Spleen (tissue), 11 donors: ENCODE measurements around the gene SRSF9. TPM values are rescaled to one million over a fixed set of nuclear protein-coding genes. Genes with fewer than 3 reads are reported as not detected.
"Not testable (repeated sequence)": the region's sequence is repeated elsewhere in the genome, so short reads cannot be mapped to it uniquely, and the experiment has no call there.

Experiments
- DNase-seq: peaks from one replicate; pipeline ENCODE4 v3.0.0-alpha.2; 2020
- H3K27ac ChIP-seq, 8 donors: fragments of 200-600 bp; sonication (generic) in 7 of 8; 1 replicate in 4 of 8; 2 replicates in 4 of 8; pipeline versions ENCODE4 v1.5.0 to v1.8.0; 2016 to 2021; ENCODE audit warnings: inconsistent platforms in 4 of 8, mild to moderate bottlenecking in 4 of 8, moderate library complexity in 1 of 8
- H3K27me3 ChIP-seq, 7 donors: fragments of 200-600 bp; sonication (generic) in 6 of 7; replicated peaks in 1 of 7; 1 replicate in 4 of 7; 2 replicates in 3 of 7; pipeline versions ENCODE4 v1.5.0 to v1.8.0; 2016 to 2021; ENCODE audit warnings: inconsistent platforms in 3 of 7, mild to moderate bottlenecking in 1 of 7
- H3K36me3 ChIP-seq, 6 donors: fragments of 200-600 bp; sonication (generic) in 5 of 6; 1 replicate in 4 of 6; 2 replicates in 2 of 6; pipeline versions ENCODE4 v1.5.0 to v1.8.0; 2016 to 2021; ENCODE audit warnings: inconsistent platforms in 2 of 6
- H3K4me1 ChIP-seq, 6 donors: fragments of 200-600 bp; sonication (generic) in 5 of 6; 1 replicate in 3 of 6; 2 replicates in 3 of 6; pipeline versions ENCODE4 v1.5.0 to v1.8.0; 2016 to 2021; ENCODE audit warnings: inconsistent platforms in 3 of 6
- H3K4me3 ChIP-seq, 8 donors: fragments of 200-600 bp; sonication (generic) in 7 of 8; 1 replicate in 4 of 8; 2 replicates in 4 of 8; pipeline versions ENCODE4 v1.5.0 to v1.8.0; 2016 to 2021; ENCODE audit warnings: inconsistent platforms in 4 of 8, mild to moderate bottlenecking in 4 of 8, moderate library complexity in 2 of 8
- H3K9me3 ChIP-seq, 8 donors: fragments of 200-600 bp; sonication (generic) in 7 of 8; 1 replicate in 4 of 8; 2 replicates in 4 of 8; pipeline versions ENCODE4 v1.5.0 to v1.8.0; 2016 to 2021; ENCODE audit warnings: inconsistent platforms in 4 of 8
- POLR2A ChIP-seq, 3 donors: fragments of 450-650 bp; IDR thresholded peaks; one replicate each; pipeline ENCODE4 v1.5.1; 2017; ENCODE audit warnings: antibody characterized with exemption in 3 of 3, mild to moderate bottlenecking in 1 of 3
- POLR2AphosphoS5 ChIP-seq, 3 donors: sonication (generic); formaldehyde crosslinking; IDR thresholded peaks; one replicate each; pipeline ENCODE4 v1.5.1; 2017; ENCODE audit warnings: antibody characterized with exemption in 3 of 3
- WGBS, 5 donors: extraction: QIAGEN DNeasy Blood & Tissue Kit in 3 of 5; methylation state at CpG; one replicate each; pipeline versions ENCODE4 v1.1.5 to v1.1.7; 2013 to 2018; 5-methylcytosine and 5-hydroxymethylcytosine counted together
- intact Hi-C: fragments of 100-400 bp; cut with DNase I; formaldehyde crosslinking; loops from one replicate; pipeline ENCODE4 v1.15.0; 2023; ENCODE audit warnings: low total_unique reads
- polyA plus RNA-seq, 3 donors: library from polyadenylated mRNA; stranded (reverse); fragments of 200-250 nt; gene quantifications; one replicate each; pipeline ENCODE4 v1.2.1, GENCODE V29; 2013
- total RNA-seq, 7 donors: library from RNA; depleted of rRNA in 3 of 7; stranded (reverse); fragments of >200 nt in 3 of 7; fragmentation: NEBNext Ultra II Directional in 4 of 7; extraction: Animal tissue kit (Norgen Biotek cat#: 25700) in 4 of 7; gene quantifications; one replicate each; pipeline versions ENCODE4 v1.1.0 to v1.2.1, GENCODE V29; 2016 to 2021
- TF ChIP-seq, protein P1 (sequence below), 11 experiments: fragments of 200-600 bp in 7 of 11; fragments of 450-650 bp in 4 of 11; sonication (generic) in 4 of 11; IDR thresholded peaks in 8 of 11; conservative IDR thresholded peaks in 3 of 11; 1 replicate in 7 of 11; 2 replicates in 4 of 11; pipeline versions ENCODE4 v1.4.0 to v1.8.0; 2016 to 2021; ENCODE audit warnings: antibody characterized with exemption in 11 of 11, inconsistent platforms in 4 of 11, mild to moderate bottlenecking in 1 of 11
- donor health status: healthy with polysubstance abuse.
- donor health status: DM: no; HTN: no; CAD: no; lungs with moderate emphysema.
- donor health status: DM: no; HTN: no; CAD: no.
- donor health status: Bipolar disorder and iron deficiency.
- donor health status: healthy.
- donor health status: DM: no; HTN: no; CAD: no.
- donor health status: DM: yes; HTN: yes; CAD: no.

Gene SRSF9
- total and polyA plus RNA-seq, 10 donors = 107 to 166 (median 143) TPM

DNA sequence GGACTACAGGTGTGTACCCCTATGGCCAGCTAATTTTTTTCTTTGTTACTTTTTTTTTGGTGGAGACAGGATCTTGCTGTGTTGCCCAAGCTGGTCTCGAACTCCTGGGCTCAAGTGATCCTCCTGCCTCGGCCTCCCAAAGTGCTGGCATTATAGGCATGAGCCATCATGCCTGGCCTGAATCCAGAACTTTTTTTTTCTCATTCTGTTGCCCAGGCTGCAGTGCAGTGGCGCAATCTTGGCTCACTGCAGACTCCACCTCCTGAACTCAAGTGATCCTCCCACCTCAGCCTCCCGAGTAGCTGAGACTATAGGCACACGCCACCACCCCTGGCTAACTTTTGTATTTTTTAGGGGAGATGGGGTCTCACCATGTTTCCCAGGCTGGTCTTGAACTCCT, 17.0 kb downstream of the SRSF9 start:
- H3K27ac ChIP-seq, DNase-seq, H3K9me3 ChIP-seq, H3K4me3 ChIP-seq, intact Hi-C loops, H3K27me3 ChIP-seq: not testable (repeated sequence)
- peak in 2 of 3 donors; percentile 13 to 17 for TF ChIP-seq POLR2AphosphoS5 (IDR thresholded peaks at IDR 0.05)
- peaks cover 5 to 40% (median 18%) of the 10 kb centered on the region in 6 donors for H3K4me1 ChIP-seq
- H3K36me3 ChIP-seq = peaks cover 0 to 84% (median 35%) of the 10 kb centered on the region in 6 donors
- 83 to 92% (median 86%) methylated on average over 5 of the region's 5 CpGs for WGBS, 5 donors

DNA sequence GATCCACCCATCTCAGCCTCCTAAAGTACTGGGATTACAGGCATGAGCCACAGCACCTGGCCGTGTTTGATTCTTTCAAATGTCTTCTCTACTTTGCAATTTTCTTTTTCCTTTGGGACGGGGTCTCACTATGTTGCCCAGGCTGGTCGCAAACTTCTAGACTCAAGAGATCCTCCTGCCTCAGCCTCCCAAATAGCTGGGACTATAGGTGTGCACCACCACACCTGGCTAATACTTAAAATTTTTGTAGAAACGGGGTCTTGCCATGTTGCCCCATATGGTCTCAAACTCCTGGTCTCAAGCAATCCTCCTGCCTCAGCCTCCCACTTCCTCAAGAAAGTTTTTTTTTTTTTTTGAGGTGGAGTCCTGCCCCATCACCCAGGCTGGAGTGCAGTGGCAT, 21.6 kb downstream of the SRSF9 start:
- 94 to 100% (median 96%) methylated on average over 4 of the region's 4 CpGs for WGBS, 5 donors

DNA sequence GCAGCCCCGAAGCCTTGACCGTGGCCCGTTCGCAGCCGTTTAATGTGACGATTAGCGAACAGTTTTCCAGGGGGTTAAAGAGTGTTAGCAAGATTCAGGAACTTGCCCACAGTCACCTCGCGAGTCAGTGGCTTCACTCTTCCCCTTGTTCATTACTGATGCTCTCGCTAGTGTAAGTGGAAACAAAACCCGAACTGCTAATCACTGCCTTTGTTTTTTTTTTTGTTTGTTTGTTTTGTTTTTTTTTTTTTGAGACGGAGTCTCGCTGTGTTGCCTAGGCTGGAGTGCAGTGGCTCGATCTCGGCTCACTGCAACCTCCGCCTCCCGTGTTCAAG, 22.7 kb downstream of the SRSF9 start:
- Histone ChIP-seq H3K36me3 (peaks cover 3 to 60% (median 31%) of the 10 kb centered on the region in 6 donors), H3K4me3 (peak overlapping the region; percentile 83 to 100 (median 96)), H3K27ac (peak overlapping the region; percentile 88 to 95 (median 92)), H3K4me1 (peaks cover 27 to 67% (median 42%) of the 10 kb centered on the region in 6 donors)
- DNase-seq, intact Hi-C loops, H3K27me3 ChIP-seq, H3K9me3 ChIP-seq: not testable (repeated sequence)
- WGBS, 5 donors = 5 to 8% (median 7%) methylated on average over 17 of the region's 17 CpGs

More for the DNA sequence above, 21.6 kb downstream of the SRSF9 start:
- DNase-seq = no peak
- Histone ChIP-seq H3K27me3 (no peaks in the 10 kb centered on the region), H3K4me1 (peaks cover 27 to 74% (median 42%) of the 10 kb centered on the region in 6 donors), H3K9me3 (no peaks in the 10 kb centered on the region), H3K36me3 (peaks cover 0 to 60% (median 28%) of the 10 kb centered on the region in 6 donors), H3K4me3 (peak overlapping the region in 1 of 8 donors; percentile 85), H3K27ac (no peak overlapping the region)
- intact Hi-C loops = no loop called here
- no peak for TF ChIP-seq POLR2AphosphoS5 (IDR thresholded peaks at IDR 0.05)
- no peak for TF ChIP-seq POLR2A (IDR thresholded peaks at IDR 0.05)
- TF ChIP-seq, protein P1, sequence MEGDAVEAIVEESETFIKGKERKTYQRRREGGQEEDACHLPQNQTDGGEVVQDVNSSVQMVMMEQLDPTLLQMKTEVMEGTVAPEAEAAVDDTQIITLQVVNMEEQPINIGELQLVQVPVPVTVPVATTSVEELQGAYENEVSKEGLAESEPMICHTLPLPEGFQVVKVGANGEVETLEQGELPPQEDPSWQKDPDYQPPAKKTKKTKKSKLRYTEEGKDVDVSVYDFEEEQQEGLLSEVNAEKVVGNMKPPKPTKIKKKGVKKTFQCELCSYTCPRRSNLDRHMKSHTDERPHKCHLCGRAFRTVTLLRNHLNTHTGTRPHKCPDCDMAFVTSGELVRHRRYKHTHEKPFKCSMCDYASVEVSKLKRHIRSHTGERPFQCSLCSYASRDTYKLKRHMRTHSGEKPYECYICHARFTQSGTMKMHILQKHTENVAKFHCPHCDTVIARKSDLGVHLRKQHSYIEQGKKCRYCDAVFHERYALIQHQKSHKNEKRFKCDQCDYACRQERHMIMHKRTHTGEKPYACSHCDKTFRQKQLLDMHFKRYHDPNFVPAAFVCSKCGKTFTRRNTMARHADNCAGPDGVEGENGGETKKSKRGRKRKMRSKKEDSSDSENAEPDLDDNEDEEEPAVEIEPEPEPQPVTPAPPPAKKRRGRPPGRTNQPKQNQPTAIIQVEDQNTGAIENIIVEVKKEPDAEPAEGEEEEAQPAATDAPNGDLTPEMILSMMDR (IDR thresholded peaks at IDR 0.05 in 8 of 11, conservative IDR thresholded peaks at IDR 0.05 in 3 of 11) = no peak

DNA sequence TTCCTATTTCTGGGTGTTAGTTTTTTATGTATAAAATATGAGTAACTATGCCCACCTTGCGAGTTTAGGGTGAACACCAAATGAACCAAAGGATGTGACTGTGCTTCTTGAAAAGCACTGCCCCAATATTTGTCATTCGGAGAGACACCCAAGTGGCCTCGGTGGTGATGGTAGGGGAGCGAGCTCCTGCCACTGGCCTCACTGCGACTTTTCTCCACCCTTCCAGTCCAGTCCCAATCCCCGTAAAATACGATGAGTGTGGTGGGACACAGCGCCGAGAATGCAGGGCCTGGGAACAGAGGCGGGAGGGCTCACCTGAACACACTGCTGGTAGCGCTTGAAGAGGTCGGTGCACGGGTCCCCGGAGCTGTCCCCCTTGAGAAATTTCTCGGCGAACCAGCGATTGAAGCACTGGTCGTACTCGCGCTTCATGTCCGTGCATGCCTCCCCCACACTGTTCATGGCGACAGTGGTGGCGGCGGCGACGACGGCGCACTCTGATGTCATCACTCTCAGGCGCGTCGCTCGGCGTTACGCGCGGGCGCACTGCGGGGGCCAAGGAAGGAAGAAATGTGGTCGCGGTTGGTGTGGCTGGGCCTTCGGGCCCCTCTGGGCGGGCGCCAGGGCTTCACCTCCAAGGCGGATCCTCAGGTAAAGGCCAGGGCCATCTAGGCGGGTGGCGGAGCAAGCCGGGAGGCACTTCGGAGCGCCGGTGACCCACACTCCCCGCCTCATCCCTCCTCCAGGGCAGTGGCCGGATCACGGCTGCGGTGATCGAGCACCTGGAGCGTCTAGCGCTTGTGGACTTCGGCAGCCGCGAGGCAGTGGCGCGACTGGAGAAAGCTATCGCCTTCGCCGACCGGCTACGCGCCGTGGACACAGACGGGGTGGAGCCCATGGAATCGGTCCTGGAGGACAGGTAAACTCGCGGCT, 23.4 kb downstream of the SRSF9 start, which contains the start of the genes GATC and TRIAP1:
Gene GATC (plus strand): TSS at position 534 of the 933 bp plus-strand sequence. CDS start 37 bp downstream, at position 571.
Gene TRIAP1 (minus strand): TSS at position 474 of the 933 bp plus-strand sequence. CDS start 12 bp downstream, at position 462.
- DNase-seq = peak; percentile 96
- 0 to 2% (median 1%) methylated on average over 50 to 73 of the region's 73 CpGs for WGBS, 5 donors
- intact Hi-C loops = no loop called here
- peaks cover 3 to 60% (median 34%) of the 10 kb centered on the region in 6 donors for H3K36me3 ChIP-seq
- no peaks in the 10 kb centered on the region for H3K27me3 ChIP-seq
- H3K9me3 ChIP-seq = no peaks in the 10 kb centered on the region
- H3K27ac ChIP-seq = peak within 1 kb of the TSS; percentile 88 to 95 (median 92)
- peak; percentile 99 for TF ChIP-seq POLR2AphosphoS5 (IDR thresholded peaks at IDR 0.05)
- TF ChIP-seq, protein P1 (IDR thresholded peaks at IDR 0.05 in 8 of 11, conservative IDR thresholded peaks at IDR 0.05 in 3 of 11) = peak in 2 of 11 experiments; percentile 26 to 30
- TF ChIP-seq POLR2A (IDR thresholded peaks at IDR 0.05) = peak in 2 of 3 donors; percentile 52 to 73
- peak within 1 kb of the TSS; percentile 83 to 100 (median 96) for H3K4me3 ChIP-seq
- peaks cover 27 to 72% (median 42%) of the 10 kb centered on the region in 6 donors for H3K4me1 ChIP-seq

DNA sequence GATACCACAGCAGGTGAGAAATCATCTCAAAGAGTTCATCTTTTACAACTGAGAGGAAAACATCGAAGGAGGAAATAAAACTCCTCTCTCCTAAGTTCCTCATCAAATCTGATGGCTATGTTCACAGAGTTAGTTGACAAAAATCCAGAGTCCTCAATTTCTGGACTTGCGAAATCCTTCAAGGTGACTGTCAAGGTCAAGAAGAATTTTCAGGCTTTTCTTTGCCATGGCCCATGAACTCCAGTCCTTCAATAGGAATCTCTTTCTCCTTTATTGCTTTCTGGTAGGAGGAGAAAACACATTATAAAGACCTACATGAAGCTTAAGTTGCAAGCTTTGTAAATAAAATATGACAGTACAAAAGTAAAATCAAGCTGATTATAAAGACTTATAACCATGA, 24.9 kb downstream of the SRSF9 start:
- peak overlapping the region in 2 of 8 donors; percentile 85 to 100 for H3K4me3 ChIP-seq
- H3K9me3 ChIP-seq = no peaks in the 10 kb centered on the region
- DNase-seq = no peak
- peaks cover 3 to 65% (median 38%) of the 10 kb centered on the region in 6 donors for H3K36me3 ChIP-seq
- H3K27me3 ChIP-seq = no peaks in the 10 kb centered on the region
- 86 to 94% (median 88%) methylated on average over 2 of the region's 2 CpGs for WGBS, 5 donors
- TF ChIP-seq POLR2AphosphoS5 (IDR thresholded peaks at IDR 0.05) (no peak), POLR2A (IDR thresholded peaks at IDR 0.05) (no peak)
- TF ChIP-seq, protein P1 (IDR thresholded peaks at IDR 0.05 in 8 of 11, conservative IDR thresholded peaks at IDR 0.05 in 3 of 11) = no peak
- peaks cover 32 to 84% (median 48%) of the 10 kb centered on the region in 6 donors for H3K4me1 ChIP-seq
- H3K27ac ChIP-seq = no peak overlapping the region
- intact Hi-C loops = no loop called here
